ENCODE measurements around the gene PCDHB16. TPM values are rescaled to one million over a fixed set of nuclear protein-coding genes. Genes with fewer than 3 reads are reported as not detected.
"Not testable (repeated sequence)": the region's sequence is repeated elsewhere in the genome, so short reads cannot be mapped to it uniquely, and the experiment has no call there.

PCDHB16 gene
- under 1 TPM; 0.17 to 0.53 TPM for total RNA-seq

DNA sequence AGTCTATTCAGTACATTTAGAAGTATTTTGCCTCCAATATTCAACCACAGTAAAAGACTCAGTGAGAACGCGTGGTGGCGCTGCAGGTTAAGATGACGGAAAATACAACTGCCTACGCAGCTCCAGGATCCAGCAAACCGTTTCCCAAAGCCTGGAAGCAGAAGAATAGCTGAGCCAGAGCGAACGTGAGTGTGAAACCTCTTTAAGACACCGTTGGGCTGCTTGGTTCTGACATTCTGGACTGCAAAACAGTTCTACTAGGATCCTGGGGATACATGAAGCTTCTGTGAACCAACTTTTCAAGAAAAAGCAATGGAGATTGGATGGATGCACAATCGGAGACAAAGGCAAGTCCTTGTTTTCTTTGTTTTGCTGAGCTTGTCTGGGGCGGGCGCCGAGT lies at the start of gene PCDHB16:
Gene PCDHB16 (plus strand): TSS at position 140 of the 400 bp plus-strand sequence. CDS start 173 bp downstream, at position 313.
- no peak within 1 kb of the TSS for H3K27ac ChIP-seq
- H3K27me3 ChIP-seq: no peaks in the 10 kb centered on the region
- intact Hi-C loops (cut with DNase I): no loop called here
- TF ChIP-seq, protein P1, sequence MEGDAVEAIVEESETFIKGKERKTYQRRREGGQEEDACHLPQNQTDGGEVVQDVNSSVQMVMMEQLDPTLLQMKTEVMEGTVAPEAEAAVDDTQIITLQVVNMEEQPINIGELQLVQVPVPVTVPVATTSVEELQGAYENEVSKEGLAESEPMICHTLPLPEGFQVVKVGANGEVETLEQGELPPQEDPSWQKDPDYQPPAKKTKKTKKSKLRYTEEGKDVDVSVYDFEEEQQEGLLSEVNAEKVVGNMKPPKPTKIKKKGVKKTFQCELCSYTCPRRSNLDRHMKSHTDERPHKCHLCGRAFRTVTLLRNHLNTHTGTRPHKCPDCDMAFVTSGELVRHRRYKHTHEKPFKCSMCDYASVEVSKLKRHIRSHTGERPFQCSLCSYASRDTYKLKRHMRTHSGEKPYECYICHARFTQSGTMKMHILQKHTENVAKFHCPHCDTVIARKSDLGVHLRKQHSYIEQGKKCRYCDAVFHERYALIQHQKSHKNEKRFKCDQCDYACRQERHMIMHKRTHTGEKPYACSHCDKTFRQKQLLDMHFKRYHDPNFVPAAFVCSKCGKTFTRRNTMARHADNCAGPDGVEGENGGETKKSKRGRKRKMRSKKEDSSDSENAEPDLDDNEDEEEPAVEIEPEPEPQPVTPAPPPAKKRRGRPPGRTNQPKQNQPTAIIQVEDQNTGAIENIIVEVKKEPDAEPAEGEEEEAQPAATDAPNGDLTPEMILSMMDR (IDR thresholded peaks at IDR 0.05): no peak
- H3K9me3 ChIP-seq: no peaks in the 10 kb centered on the region
- no peak within 1 kb of the TSS for H3K9ac ChIP-seq (ENCODE audit: low read depth in 2 of 2, low read length in 2 of 2)
- no peak for DNase-seq
- no peaks in the 10 kb centered on the region for H3K36me3 ChIP-seq
- H3K4me1 ChIP-seq: no peaks in the 10 kb centered on the region
- H3K4me3 ChIP-seq: no peak within 1 kb of the TSS

GRCh38 chr5:141135030-141135717 lies 47.0 kb upstream of the PCDHB16 start, which contains the start of gene PCDHB5:
TSS of gene PCDHB5 (plus strand) at chr5:141135206. CDS start at chr5:141135435, 229 bp downstream.
- no peaks in the 10 kb centered on the region for H3K27me3 ChIP-seq
- H3K4me1 ChIP-seq: no peaks in the 10 kb centered on the region
- no peaks in the 10 kb centered on the region for H3K9me3 ChIP-seq
- intact Hi-C loops (cut with DNase I): no loop called here
- no peaks in the 10 kb centered on the region for H3K36me3 ChIP-seq
- H3K9ac ChIP-seq (ENCODE audit: low read depth in 2 of 2, low read length in 2 of 2): no peak within 1 kb of the TSS
- H3K27ac ChIP-seq: no peak within 1 kb of the TSS
- no peak for DNase-seq
- no peak within 1 kb of the TSS for H3K4me3 ChIP-seq
- TF ChIP-seq, protein P1 (IDR thresholded peaks at IDR 0.05): no peak

GRCh38 chr5:141135718-141136266 lies 46.4 kb upstream of the PCDHB16 start:
- H3K9ac ChIP-seq (ENCODE audit: low read depth in 2 of 2, low read length in 2 of 2): no peak overlapping the region
- no peaks in the 10 kb centered on the region for H3K27me3 ChIP-seq
- TF ChIP-seq, protein P1 (IDR thresholded peaks at IDR 0.05): no peak
- H3K36me3 ChIP-seq: no peaks in the 10 kb centered on the region
- no peaks in the 10 kb centered on the region for H3K4me1 ChIP-seq
- no peak overlapping the region for H3K27ac ChIP-seq
- no peak overlapping the region for H3K4me3 ChIP-seq
- no peaks in the 10 kb centered on the region for H3K9me3 ChIP-seq
- no peak for DNase-seq
- intact Hi-C loops (cut with DNase I): no loop called here

DNA sequence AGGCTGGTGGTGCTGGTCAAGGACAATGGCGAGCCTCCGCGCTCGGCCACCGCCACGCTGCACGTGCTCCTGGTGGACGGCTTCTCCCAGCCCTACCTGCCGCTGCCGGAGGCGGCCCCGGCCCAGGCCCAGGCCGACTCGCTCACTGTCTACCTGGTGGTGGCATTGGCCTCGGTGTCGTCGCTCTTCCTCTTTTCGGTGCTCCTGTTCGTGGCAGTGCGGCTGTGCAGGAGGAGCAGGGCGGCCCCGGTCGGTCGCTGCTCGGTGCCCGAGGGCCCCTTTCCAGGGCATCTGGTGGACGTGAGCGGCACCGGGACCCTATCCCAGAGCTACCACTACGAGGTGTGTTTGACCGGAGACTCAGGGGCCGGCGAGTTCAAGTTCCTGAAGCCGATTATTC lies 44.8 kb upstream of the PCDHB16 start:
- H3K27me3 ChIP-seq; H3K9me3 ChIP-seq; H3K4me3 ChIP-seq; intact Hi-C loops (cut with DNase I); H3K9ac ChIP-seq (ENCODE audit: low read depth in 2 of 2, low read length in 2 of 2); DNase-seq; H3K36me3 ChIP-seq; H3K4me1 ChIP-seq; H3K27ac ChIP-seq: not testable (repeated sequence)

DNA sequence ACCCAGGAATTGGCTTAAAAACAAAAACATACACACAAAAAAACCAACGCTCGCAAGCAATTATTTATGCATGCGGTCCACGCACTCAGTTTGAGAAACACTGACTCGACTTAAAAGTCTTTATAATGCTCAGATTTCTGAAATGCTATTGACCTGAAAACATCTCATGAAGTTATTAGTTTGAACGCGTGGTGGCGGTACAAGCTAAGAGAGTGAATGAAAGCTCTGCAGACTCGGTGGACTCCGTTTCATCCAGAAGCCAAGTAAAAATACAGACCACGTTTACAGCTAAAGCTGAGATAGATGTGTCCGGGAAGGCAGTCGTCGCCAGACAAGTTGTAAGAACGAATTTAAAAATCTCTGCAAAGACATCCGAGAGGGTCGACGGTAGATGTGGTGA lies 32.4 kb upstream of the PCDHB16 start, which contains the start of gene PCDHB6:
Gene PCDHB6 (plus strand): TSS at position 246 of the 400 bp plus-strand sequence. CDS start 201 bp downstream, outside the sequence.
- Histone ChIP-seq H3K27me3 (no peaks in the 10 kb centered on the region), H3K27ac (no peak within 1 kb of the TSS), H3K9me3 (no peaks in the 10 kb centered on the region), H3K36me3 (no peaks in the 10 kb centered on the region), H3K4me3 (no peak within 1 kb of the TSS), H3K9ac (ENCODE audit: low read depth in 2 of 2, low read length in 2 of 2) (no peak within 1 kb of the TSS), H3K4me1 (no peaks in the 10 kb centered on the region)
- intact Hi-C loops (cut with DNase I): no loop called here
- DNase-seq: no peak
- TF ChIP-seq, protein P1 (IDR thresholded peaks at IDR 0.05): no peak

All from colonic mucosa (tissue), 4 donors.